NCI-H2107 (cell line): ENCODE data around the gene SEMA4C.

Source experiments
- DNase-seq: peaks from one replicate; lab custom pipeline; 2025; lab: John Stamatoyannopoulos, UW

SEMA4C gene

DNA sequence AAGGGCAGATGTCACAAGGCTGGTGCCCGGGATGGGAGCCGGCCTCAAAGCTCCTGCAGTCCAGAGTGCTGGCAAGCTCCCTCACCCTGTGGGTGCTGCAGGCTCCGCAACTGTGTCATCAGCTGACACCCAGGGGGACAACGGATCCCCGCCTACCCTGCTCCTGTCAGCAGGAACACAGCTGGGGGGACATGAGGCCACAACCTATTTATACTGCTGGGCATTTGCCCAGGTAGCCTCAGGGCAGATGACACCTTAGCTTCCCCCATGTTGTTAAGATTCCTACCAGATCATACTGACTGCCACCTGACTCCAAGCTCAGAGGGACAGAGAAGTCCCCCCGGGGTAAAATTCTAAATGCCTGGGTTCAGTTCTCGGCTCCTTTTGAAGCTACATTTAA, 27.3 kb downstream of the SEMA4C start:
- no peak for DNase-seq

DNA sequence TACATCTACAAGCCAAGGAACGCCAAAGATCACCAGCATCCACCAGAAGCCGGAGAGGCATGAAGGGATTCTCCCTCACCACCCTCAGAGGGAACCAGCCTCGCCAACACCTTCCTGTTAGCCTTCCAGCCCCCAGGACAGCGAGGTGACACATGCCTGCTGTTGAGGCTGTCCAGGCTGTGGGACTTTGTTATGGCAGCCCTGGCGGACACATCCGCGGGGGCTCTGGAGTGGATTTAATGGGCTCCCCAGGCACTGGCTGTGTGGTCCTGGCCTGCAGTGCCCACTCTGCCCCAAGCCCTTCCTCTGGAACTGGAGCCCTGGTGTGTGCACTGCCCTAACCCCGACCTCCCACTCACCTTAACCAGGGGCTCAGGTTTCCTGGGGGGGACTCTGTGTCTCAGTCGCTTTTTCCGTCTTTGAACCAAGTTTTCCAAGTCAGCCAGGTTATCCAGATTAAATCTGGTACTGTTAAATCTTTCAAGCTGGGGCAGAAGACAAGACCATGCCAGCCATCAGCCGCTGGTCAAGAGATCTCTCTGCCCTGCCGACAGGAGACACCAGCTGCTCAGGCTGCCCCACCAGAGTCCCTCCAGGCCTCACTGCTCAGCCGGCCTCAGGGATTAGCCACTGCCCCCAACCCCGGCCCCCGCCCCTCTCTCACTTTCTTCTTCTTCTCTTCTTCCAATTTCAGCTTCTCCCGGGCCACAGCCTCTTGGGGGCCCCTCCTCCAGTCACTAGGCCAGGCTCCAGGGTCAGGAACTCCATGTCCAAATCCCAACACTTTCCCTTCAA, 28.0 kb downstream of the SEMA4C start:
- DNase-seq: no peak

DNA sequence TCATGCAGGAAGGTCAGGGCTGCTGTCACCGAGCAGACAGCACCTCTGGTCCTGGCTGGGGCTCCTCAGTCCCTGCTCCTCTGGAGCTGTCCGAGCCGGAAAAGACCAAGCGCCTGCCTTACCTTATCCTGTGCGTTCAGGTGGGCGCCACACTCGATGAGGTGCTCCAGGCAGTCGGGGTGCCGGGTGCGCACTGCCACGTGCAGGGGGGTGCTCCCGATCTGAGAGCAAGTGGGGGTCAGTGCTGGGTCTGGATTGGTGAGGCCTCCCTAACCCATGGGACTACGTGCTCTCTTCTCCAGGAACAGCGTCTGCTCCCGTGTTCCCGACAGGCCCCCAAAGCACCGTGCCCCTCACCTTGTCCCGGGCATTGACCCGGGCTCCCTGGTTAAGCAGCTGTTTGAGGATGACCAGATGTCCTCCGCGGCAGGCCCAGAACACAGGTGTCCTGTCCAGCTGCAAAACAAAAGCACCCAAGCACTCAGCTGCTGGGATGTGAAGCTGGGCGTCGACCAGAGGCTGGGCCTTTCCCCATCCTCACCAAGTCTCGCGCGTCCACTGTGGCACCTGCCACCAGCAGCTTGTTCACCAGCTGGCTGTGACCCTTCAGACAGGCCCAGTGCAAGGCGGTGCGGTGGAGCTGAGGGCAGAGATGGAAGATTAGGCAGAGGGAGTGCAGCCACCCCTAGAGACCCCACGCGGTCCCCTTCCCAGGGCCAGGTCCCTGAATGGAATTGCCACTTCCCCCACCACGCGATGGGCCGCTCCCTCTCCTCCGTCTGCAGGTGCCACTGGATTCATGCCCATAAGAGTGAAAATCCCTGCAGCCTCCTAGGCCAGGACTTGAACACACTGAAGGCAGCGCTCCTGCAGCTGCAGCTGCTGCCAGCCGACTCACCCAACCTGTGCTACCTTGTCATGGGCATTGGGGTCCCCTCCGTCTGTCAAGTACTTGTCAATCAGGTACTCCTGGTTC, 29.7 kb downstream of the SEMA4C start:
- DNase-seq: no peak

DNA sequence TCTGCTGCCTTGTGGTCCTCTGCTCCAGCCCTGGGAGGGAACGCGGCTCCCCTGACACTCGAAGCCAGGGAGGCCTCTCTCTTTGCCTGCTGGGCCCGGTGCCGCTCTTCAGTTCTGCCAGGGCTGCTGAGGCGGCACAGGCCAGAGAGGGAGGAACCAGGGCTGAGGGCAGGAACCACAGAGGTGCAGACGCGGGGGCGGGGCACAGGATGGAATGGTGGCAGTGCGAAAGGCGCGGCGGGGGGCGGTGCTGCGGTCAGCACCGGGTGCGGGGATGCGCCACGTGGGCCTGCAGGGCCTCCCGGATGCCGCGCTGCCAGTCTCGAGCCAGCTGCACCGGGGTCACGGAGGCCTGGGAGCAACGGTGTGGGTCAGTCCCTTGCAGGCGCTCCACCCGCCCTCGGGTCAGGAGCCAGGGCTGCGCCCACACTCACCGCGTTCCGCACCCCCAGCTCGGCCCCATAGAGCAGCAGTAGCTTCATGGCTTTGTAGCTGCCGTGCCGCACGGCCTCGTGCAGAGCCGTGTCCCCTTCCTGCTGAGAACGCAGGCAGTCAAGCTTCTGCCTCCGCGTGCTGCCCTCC, 30.5 kb downstream of the SEMA4C start:
- DNase-seq: no peak

DNA sequence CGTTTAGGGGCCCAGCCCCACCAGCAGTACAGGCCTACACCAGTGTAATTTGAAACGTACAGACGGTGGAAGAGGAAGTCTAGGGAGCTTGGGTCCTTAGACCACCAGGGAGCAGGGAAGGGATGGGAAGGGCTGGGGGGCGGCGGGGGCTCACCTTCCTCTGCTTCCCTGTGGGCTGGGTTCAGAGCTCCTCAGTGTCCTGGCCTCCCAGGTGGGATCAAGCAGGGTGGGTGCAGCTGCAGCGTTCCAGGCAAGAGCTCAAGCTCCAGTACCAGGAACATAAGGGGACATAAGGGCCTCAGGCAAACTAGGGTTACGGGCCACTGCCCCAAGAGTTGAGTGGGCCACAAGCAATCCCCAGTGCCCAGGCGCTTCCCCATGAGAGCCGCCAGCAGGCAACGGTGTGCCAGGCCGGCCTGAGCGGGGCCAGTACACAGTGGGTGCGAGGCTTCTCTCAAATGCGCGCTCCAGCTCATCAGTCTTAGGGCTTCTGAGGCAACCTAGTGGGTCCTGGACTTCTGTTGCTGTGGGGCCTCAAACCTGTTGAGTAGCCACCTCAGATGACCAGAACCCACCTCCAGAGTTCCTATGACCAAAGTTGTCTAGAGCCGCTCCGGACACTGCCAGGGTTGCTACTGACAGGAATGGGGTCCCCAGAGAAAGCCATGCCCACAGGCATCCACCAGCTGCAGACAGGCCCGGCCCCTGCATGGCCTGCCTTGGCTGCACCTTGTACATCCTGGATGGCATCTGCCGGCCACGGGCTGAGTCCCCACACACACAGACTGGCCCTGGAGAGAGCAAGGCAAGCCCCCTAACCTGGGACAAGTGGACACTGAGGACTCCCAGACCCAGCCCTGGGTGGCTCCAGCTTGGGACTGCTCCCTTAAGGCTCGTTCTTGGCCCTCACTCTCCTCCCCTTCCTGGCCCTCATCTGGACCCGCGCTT, 31.3 kb downstream of the SEMA4C start:
- DNase-seq: no peak

DNA sequence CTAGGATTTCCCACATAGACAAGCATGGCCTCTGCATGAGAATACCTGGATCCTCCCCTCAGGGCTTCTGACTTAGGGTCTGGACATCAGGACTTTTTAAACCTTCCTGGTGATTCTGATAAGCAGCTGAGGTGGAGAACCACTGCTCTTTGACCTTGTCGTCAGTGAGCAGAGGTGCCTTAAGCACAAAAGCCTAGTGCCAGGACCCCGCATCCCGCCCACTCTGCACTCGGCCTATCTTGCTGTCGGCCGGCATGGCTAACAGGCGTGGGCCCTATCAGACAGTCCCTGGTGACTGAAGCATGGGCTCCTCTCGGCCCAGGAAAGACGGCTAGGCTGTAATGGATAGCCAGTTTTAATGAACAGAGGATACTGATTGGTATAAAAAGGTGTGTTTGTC, 32.3 kb downstream of the SEMA4C start:
- DNase-seq: no peak

DNA sequence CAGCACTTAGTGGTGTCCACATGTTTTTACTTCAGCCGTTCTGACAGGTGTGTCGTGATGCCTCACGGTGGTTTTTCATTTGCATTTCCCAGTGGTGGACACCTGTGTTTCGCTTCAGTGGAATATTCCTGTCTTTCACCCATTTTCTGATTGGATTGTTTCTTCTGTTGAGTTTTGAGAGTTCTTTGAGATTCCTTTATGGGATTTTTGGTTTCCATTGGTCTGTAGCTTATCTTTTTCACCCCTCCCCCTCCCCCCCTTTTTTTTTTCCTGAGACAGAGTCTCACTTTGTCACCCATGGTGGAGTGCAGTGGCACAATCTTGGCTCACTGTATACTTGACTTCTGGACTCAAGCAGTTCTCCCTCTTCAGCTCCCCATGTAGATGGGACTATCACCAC, 34.0 kb downstream of the SEMA4C start:
- DNase-seq: no peak

DNA sequence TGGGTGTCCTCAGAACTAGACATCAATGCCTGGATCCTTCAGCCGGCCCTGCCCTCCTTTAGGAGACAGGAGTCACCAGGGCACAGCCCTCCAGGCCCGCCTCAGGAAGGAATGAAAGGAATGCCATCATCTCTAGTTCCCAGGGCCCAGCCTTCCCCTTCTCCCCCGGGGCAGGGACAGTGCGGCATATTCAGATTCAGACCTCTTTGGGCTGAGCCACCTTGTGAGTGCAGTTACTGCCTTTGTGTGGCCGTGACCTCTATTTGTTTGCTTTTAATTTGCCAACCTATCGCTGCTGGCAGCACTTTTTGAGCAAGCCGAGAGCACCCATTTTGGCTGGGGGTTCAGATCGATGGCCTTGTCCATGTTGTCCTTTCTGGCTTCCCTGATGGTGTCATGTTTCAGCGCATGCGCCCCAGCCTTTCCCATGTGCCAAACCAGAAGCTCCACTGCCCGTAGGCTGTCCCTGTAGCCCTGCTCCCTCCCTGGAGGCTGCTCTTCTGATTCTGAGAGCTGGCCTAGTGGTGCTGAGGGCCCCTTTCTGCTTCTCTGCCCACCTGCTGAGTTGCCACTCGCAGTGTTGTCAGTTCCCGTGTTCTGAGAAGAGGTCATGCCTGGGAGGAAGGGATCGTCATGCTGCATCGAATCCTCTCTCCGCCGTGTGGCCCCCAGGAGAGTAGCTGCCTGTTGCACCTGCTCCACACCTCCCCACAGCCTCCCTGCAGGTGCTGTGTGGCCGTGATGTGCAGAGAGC, 36.9 kb downstream of the SEMA4C start:
- DNase-seq: peak; percentile 89

DNA sequence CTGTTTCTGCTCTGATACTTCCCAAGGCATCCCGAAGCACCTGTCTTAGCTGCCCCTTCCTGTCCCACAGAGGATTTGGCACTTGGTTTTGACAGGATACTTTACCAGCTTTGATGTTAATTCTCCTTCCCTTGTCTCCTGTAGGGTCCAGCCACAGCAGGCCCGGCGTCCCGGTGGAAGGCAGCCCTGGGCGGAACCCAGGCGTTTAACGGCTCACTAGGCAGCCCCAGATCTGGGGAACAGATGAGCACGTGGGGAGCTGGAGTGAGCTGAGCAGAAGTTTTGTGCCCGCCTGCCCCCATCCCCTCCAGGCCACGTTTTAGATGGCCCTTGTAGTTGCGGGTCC, 37.5 kb downstream of the SEMA4C start:
- DNase-seq: no peak

DNA sequence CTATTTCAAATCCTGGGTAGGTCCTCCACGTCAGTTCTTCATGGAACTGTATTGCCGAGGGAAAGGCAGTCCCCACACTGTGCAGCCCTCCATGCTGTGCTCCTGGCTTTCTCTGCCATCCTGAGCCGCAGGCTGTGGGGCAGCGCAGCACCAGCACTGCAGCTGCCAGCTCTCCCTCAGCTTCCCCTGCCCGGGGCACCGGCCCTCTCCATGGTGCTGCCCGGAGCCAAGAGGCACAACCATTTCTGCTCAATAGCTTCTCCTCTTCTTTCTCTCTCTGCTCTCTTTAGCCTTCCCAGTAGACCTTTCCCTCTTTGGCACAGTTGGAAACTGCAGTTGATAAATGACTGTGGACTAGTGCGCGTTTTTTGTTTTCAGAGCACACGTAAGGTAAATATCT, 38.2 kb downstream of the SEMA4C start:
- DNase-seq: no peak

DNA sequence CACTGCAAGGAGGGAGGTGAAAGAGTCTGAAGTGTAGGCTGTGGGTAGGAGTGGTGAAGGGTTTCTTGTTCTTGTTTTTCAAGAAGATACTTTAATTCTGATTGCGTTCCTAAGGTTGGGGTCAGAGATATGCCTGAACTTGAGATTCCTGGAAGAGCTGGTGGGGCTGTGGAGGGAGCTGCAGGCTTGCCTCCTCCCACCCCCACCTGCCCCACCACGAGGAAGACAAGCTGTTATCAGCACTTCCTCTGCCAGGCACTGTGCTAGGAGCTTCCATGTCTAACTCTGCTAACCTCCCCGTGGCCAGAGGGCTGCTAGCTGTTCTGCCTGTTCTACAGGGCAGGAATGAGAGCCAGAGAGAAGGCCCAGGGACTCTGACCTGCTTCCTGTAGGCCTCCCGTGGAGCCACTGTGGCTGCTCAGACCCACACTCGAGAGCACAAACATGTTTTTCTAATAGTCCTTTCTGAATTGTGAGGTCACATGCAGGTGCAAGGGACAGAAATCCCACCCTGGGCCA, 39.8 kb downstream of the SEMA4C start:
- DNase-seq: no peak

DNA sequence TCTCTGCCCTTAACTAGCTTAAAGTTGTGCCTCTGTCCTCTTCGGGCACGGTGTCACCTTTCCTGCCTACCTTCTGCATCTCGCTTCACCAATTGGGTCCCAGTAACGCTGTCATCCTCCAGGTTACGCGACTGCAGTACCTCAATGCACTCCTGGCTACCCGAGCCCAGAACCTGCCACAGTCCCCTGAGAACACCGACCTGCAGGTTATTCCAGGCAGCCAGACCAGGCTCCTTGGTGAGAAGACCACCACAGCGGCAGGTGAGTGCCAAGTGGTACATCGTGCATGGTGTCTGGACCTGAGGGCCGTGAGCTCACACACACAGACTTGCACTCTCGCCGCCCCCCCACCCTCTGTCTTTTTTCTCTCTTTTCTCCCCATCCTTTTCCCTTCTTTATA, 41.0 kb downstream of the SEMA4C start:
- no peak for DNase-seq

DNA sequence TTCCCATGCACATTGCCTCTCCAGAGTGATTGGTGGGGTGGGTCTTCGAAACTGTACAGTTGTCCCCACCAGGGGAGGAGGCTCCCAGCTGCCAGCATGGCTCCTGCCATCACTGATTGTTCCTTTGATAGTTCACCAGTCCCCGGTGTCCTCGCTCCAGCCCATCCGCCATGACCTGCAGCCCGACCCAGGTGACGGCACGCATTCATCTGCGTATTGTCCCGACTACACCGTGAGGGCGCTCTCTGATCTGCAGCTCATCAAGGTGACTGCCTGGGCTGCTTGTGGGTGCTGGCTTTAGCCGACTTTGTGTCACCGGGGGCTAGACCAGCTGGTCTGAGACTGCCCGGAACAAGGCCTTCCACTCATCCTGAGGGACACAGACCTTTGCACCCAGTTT, 41.4 kb downstream of the SEMA4C start:
- DNase-seq: no peak

DNA sequence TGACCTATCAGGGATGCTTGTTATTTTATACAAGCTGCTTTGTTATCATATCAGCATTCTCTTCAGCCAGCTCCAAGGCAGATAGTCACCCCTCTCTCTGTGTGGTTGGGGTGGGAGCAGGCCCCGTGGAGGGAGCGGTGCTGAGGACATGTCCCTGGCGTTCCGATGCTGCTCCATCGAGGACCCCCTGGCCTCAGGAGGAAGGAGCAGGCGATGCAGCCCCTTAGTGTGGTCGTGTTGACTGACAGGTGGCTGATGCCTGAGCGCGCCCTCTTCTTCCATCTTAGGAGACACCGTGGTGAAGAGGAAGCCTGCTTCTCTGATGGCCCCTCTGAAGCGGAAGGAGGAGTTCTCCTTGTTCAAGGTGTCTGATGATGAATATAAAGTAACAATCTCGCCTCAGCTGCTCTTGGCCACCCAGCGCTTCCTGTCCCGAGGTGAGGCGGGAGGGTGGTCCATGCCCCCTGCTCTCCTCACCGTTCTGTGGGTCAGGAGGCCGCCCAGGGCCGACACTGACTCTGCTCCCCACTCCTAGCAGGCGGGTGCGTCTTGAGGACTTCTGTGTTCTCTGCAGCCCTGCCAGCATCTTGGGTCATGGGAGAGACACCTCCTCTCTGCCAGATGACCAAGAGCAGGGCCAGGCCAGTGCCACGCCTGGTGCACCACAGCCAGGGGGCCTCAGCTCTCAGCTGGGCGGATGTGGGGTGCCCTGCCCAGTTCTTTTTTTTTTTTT, 43.2 kb downstream of the SEMA4C start:
- DNase-seq: no peak

DNA sequence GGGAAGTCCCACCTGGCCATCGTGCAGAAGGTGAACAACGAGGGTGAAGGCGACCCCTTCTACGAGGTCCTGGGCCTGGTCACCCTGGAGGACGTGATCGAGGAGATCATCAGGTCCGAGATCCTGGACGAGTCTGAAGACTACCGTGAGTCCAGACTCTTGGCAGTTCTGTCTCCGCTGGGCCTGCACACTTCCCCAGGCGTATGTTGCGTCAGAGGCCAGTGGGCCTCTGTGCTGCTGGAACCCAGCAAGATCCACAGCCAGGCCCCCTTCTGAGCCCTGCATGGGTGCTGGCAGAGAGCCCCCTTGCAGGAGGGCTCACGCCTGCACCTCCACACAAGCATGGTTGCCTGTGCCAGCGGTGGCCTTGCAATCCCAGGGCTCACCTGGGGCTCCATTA, 44.8 kb downstream of the SEMA4C start:
- no peak for DNase-seq

DNA sequence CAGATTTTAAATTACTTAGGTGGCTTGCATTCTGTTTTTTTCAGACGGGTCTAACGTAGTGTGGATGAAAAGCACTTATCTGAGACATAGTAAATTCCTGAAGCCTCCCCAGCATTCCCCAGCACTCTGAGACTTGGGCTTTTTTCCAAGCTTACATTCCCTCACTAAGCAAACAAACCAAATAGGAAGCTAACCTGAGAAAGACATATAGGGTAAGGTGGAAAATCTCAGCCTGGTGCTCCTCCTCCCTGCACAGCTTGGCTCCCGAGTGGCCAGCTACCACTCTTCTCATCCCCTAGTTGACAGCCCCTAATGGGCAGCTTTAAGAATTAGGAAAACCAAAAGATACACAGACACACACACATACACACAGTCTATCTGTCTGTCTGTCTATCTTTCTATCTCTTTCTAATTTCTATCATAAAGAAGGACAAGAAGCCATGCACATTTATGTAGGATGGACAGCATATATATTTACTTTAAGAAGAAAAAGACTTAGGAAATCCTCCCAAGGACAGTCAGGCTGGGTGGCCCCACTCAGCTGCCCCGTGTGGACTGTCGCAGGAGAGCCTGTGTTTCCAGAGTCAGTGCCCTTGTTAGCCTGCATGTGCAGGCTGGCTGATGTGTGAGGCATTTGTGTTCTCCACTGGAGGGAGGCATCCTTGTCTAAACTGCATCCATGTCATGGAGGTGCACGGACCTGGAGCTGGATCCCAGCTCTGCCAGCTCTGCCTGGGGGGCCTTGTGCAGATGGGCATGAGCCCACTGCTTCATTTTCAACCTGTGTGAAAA, 45.6 kb downstream of the SEMA4C start:
- no peak for DNase-seq

DNA sequence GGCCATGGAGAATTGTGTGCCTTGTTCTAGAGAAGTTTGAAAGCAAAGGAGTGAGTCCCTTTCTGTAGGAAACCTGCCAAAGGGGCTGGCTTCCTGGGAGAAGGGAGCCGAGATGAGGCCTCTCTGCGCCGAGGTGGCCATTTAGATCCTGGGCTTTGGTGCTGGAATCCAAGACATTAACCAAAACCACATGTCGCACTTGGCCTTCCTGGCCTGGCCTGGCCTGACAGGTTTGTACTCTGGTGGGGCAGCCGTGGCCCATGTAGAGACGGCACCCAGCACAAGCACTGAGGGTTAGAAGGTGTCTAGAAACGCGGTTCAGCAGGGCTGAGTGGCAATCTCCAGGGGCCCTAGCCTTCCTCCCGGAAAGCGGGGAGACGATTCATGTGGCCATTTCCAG, 46.7 kb downstream of the SEMA4C start:
- DNase-seq: no peak

DNA sequence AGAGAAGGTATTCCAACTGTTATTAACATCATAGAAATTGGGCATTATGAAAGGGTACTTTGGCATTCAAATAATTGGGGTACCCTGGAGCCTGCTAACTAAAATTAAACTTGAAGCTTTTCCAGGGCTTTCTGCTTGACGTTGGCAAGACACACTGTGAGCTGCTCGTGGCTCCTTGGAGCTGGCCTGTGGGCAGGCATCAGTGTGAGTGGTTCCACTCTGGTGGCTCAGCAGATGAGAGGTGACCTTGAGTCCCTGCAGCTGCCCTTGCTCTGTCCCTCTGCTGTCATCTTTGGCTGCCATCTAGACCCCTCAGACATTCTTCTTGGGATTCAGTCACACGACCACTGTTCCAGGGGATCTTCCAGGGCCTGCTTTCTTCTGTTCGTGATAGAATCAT, 47.1 kb downstream of the SEMA4C start:
- no peak for DNase-seq

DNA sequence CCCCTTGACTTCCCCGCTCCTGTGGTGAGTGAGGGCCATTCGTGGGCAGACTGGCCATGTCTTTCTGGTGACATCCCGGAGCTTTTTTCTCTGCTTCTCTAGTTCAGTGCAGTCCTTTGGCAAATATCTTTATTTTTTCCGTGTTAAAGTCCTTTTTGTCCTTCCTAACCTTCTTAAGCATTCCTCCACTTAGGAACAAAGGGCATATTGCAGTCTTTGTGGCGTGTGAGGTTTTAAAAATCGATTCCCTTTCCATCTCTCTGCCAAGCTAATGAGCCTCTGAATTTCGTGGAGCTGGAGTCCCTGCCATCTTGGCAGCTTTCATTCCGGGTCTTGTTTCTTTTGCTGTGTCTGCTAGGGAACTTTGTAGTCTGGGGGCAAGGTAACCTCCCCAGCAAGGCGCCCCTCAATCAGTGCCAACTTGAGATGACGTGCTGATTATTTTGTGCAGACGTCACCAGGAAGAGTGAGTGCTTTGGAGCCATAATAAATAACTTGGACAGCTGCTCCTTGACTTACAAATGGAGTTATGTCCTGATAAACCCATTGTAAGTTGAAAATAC, 48.7 kb downstream of the SEMA4C start:
- DNase-seq: no peak
